Suprapubic skin (tissue), 4 donors: ENCODE data around the gene DCDC2C. TPM values are rescaled to one million over a fixed set of nuclear protein-coding genes. Genes with fewer than 3 reads are reported as not detected.

Experiments used
- DNase-seq, 2 donors: peaks; one replicate each; pipeline ENCODE4 v3.0.0-alpha.2; 2019; ENCODE audit warnings: low spot score in 2 of 2
- H3K27ac ChIP-seq: fragments of 200-600 bp; sonication (generic); one replicate; pipeline ENCODE4 v1.5.1; 2019
- H3K27me3 ChIP-seq: fragments of 200-600 bp; sonication (generic); one replicate; pipeline ENCODE4 v1.5.1; 2019
- H3K36me3 ChIP-seq: fragments of 200-600 bp; sonication (generic); one replicate; pipeline ENCODE4 v1.5.1; 2019
- H3K4me1 ChIP-seq: fragments of 200-600 bp; sonication (generic); one replicate; pipeline ENCODE4 v1.5.1; 2019
- H3K4me3 ChIP-seq: fragments of 200-600 bp; sonication (generic); one replicate; pipeline ENCODE4 v1.5.1; 2019; ENCODE audit warnings: mild to moderate bottlenecking
- H3K9me3 ChIP-seq: fragments of 200-600 bp; sonication (generic); one replicate; pipeline ENCODE4 v1.5.1; 2019
- EP300 ChIP-seq: sonication (generic); formaldehyde crosslinking; IDR thresholded peaks from one replicate; pipeline ENCODE4 v1.6.1; 2017; ENCODE audit warnings: antibody characterized with exemption
- POLR2A ChIP-seq, 2 donors: fragments of 450-650 bp; IDR thresholded peaks; one replicate each; pipeline ENCODE4 v1.6.1; 2017; ENCODE audit warnings: antibody characterized with exemption in 2 of 2, mild to moderate bottlenecking in 2 of 2, moderate library complexity in 2 of 2
- POLR2AphosphoS5 ChIP-seq, 3 donors: sonication (generic); formaldehyde crosslinking; IDR thresholded peaks; one replicate each; pipeline ENCODE4 v1.6.1; 2017; ENCODE audit warnings: antibody characterized with exemption in 3 of 3
- WGBS: methylation state at CpG from one replicate; pipeline ENCODE4 v1.1.5; 2018; 5-methylcytosine and 5-hydroxymethylcytosine counted together
- total RNA-seq, 4 donors: library from RNA; depleted of rRNA; stranded (reverse); fragments of >200 nt; gene quantifications; one replicate each; pipeline ENCODE4 v1.1.0, GENCODE V29; 2016
- TF ChIP-seq, protein P1 (sequence below), 2 donors: fragments of 200-600 bp in 1 of 2; fragments of 450-650 bp in 1 of 2; sonication (generic) in 1 of 2; IDR thresholded peaks; one replicate each; pipeline ENCODE4 v1.5.1; 2016 to 2019; ENCODE audit warnings: antibody characterized with exemption in 2 of 2, mild to moderate bottlenecking in 1 of 2, moderate library complexity in 1 of 2

DCDC2C gene
- total RNA-seq, 4 donors from 2014 or later, result 1.0 TPM; not detected in 3

DNA sequence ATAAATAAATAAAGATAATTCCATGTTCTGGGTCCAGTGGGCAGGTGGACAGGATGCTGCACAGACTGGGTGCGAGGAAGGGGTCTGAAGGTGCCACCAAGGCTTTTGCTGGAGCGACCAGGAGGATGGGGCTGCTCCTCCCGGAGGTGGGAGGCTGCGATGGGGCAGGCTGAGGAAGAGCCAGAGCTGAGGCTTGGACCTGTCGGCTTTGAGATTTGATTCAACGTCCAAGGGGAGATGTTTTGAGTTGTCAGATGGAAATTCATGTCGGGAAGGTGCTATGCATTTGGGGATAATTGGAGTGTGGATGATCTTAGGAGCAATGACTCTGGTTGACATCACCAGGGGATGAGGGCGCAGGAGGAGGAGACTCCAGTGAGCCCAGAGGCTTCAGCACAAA lies 33.7 kb upstream of the DCDC2C start:
- Histone ChIP-seq H3K27me3 (peaks cover 5% of the 10 kb centered on the region), H3K4me1 (peaks cover 5% of the 10 kb centered on the region), H3K27ac (no peak overlapping the region), H3K36me3 (no peaks in the 10 kb centered on the region), H3K4me3 (no peak overlapping the region), H3K9me3 (no peaks in the 10 kb centered on the region)
- WGBS, result 77% methylated on average over 8 of the region's 8 CpGs
- no peak for TF ChIP-seq POLR2AphosphoS5 (IDR thresholded peaks at IDR 0.05)
- peak in 1 of 2 donors; percentile 28 for DNase-seq

GRCh38 chr2:3670376-3670775 lies 33.0 kb upstream of the DCDC2C start:
- no peak overlapping the region for H3K27ac ChIP-seq
- H3K36me3 ChIP-seq, result no peaks in the 10 kb centered on the region
- TF ChIP-seq EP300, result no peak
- TF ChIP-seq, protein P1, sequence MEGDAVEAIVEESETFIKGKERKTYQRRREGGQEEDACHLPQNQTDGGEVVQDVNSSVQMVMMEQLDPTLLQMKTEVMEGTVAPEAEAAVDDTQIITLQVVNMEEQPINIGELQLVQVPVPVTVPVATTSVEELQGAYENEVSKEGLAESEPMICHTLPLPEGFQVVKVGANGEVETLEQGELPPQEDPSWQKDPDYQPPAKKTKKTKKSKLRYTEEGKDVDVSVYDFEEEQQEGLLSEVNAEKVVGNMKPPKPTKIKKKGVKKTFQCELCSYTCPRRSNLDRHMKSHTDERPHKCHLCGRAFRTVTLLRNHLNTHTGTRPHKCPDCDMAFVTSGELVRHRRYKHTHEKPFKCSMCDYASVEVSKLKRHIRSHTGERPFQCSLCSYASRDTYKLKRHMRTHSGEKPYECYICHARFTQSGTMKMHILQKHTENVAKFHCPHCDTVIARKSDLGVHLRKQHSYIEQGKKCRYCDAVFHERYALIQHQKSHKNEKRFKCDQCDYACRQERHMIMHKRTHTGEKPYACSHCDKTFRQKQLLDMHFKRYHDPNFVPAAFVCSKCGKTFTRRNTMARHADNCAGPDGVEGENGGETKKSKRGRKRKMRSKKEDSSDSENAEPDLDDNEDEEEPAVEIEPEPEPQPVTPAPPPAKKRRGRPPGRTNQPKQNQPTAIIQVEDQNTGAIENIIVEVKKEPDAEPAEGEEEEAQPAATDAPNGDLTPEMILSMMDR (IDR thresholded peaks at IDR 0.05), result no peak
- 92% methylated on average over 15 of the region's 15 CpGs for WGBS
- no peaks in the 10 kb centered on the region for H3K9me3 ChIP-seq
- peaks cover 5% of the 10 kb centered on the region for H3K27me3 ChIP-seq
- H3K4me3 ChIP-seq, result no peak overlapping the region
- H3K4me1 ChIP-seq, result peaks cover 5% of the 10 kb centered on the region
- peak in 1 of 2 donors; percentile 70 for DNase-seq

- Histone ChIP-seq H3K27ac (no peak overlapping the region), H3K27me3 (peaks cover 5% of the 10 kb centered on the region), H3K4me1 (peaks cover 5% of the 10 kb centered on the region), H3K4me3 (no peak overlapping the region), H3K9me3 (no peaks in the 10 kb centered on the region), H3K36me3 (no peaks in the 10 kb centered on the region)
- 82% methylated on average over 11 of the region's 11 CpGs for WGBS
- TF ChIP-seq EP300 (no peak), POLR2A (IDR thresholded peaks at IDR 0.05) (no peak), POLR2AphosphoS5 (IDR thresholded peaks at IDR 0.05) (no peak)
- TF ChIP-seq, protein P1 (IDR thresholded peaks at IDR 0.05), result no peak
- peak in 1 of 2 donors; percentile 65 for DNase-seq
Measured at GRCh38 chr2:3670941-3671340, 32.4 kb upstream of the DCDC2C start.

DNA sequence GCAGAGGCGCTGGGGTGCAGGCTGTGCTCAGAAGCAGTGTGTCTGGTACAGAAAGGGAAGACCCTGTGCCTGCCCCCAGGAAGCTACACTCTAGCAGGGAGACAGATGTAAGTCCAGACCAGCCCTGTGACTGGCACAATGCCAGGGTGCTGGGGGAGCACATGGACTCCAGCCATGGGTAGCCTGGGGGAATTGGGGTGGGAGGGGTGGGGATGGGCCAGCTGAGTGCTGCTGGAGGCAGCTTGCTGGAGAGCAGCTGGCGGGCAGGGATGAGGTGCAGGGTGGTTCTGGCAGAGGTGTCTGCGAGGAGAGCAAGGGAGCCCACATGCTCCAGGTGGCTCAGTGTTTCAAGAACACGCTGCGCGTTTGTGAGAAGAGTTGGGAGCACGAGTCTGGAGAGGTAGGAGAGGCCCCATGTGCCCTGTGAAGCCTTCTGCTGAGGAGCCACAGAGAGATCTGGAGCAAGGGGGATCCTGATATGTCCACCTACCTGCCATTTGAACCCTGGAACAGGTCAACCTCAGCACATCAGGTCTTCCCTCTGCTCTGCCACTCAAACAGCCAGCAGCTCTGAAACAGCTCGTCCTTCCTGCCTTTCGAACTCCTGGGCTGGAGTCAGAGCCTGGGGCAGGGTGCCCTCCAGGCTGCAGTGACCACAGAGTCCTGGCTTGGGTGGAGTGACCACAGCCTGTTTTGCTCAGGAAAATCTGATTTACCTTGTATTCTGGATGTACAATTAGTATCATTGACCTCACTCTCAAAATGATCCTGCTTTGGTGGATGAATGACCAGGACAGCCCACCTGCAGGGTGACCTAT lies 30.3 kb upstream of the DCDC2C start:
- Histone ChIP-seq H3K27me3 (peaks cover 6% of the 10 kb centered on the region), H3K9me3 (no peaks in the 10 kb centered on the region), H3K36me3 (no peaks in the 10 kb centered on the region), H3K27ac (no peak overlapping the region), H3K4me1 (peaks cover 5% of the 10 kb centered on the region), H3K4me3 (no peak overlapping the region)
- peak in 1 of 2 donors; percentile 70 for DNase-seq
- TF ChIP-seq POLR2A (IDR thresholded peaks at IDR 0.05) (no peak), POLR2AphosphoS5 (IDR thresholded peaks at IDR 0.05) (no peak), EP300 (no peak)
- TF ChIP-seq, protein P1 (IDR thresholded peaks at IDR 0.05), result no peak
- 60% methylated on average over 8 of the region's 9 CpGs for WGBS

GRCh38 chr2:3674066-3674845 lies 29.1 kb upstream of the DCDC2C start:
- peak in 1 of 2 donors; percentile 38 for DNase-seq
- TF ChIP-seq, protein P1 (IDR thresholded peaks at IDR 0.05), result no peak
- TF ChIP-seq EP300 (no peak), POLR2A (IDR thresholded peaks at IDR 0.05) (no peak), POLR2AphosphoS5 (IDR thresholded peaks at IDR 0.05) (no peak)
- no peaks in the 10 kb centered on the region for H3K9me3 ChIP-seq
- H3K4me1 ChIP-seq, result peaks cover 5% of the 10 kb centered on the region
- H3K36me3 ChIP-seq, result no peaks in the 10 kb centered on the region
- peaks cover 6% of the 10 kb centered on the region for H3K27me3 ChIP-seq
- no peak overlapping the region for H3K4me3 ChIP-seq
- H3K27ac ChIP-seq, result no peak overlapping the region
- WGBS, result 92% methylated on average over 9 of the region's 9 CpGs
